Keratinocyte (primary cell): ENCODE measurements around the gene IL1RAPL2.

Experiments used
- EZH2 ChIP-seq: IDR thresholded peaks from one replicate; pipeline ENCODE4 v1.6.1; 2012; ENCODE audit warnings: inconsistent platforms, mild to moderate bottlenecking, low read length, moderate library complexity
- TF ChIP-seq, protein P1 (sequence below), 3 experiments: IDR thresholded peaks in 1 of 3; conservative IDR thresholded peaks in 1 of 3; optimal IDR thresholded peaks in 1 of 3; 2 replicates in 2 of 3; 3 replicates in 1 of 3; pipeline versions ENCODE3 to v1.5.1; 2011; ENCODE audit warnings: low read length in 3 of 3, mild to moderate bottlenecking in 3 of 3, moderate library complexity in 2 of 3, control low read depth in 1 of 3, inconsistent platforms in 1 of 3; ENCODE audit not compliant: insufficient read depth in 2 of 3; ENCODE audit errors: extremely low read depth in 1 of 3

- TF ChIP-seq, protein P1, sequence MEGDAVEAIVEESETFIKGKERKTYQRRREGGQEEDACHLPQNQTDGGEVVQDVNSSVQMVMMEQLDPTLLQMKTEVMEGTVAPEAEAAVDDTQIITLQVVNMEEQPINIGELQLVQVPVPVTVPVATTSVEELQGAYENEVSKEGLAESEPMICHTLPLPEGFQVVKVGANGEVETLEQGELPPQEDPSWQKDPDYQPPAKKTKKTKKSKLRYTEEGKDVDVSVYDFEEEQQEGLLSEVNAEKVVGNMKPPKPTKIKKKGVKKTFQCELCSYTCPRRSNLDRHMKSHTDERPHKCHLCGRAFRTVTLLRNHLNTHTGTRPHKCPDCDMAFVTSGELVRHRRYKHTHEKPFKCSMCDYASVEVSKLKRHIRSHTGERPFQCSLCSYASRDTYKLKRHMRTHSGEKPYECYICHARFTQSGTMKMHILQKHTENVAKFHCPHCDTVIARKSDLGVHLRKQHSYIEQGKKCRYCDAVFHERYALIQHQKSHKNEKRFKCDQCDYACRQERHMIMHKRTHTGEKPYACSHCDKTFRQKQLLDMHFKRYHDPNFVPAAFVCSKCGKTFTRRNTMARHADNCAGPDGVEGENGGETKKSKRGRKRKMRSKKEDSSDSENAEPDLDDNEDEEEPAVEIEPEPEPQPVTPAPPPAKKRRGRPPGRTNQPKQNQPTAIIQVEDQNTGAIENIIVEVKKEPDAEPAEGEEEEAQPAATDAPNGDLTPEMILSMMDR (optimal IDR thresholded peaks at IDR 0.05 in 1 of 3, IDR thresholded peaks at IDR 0.05 in 1 of 3, conservative IDR thresholded peaks at IDR 0.05 in 1 of 3; ENCODE audit: extremely low read depth in 1 of 3, insufficient read depth in 2 of 3, low read length in 3 of 3), result no peak
- TF ChIP-seq EZH2, result no peak
Observed at GRCh38 chrX:105463473-105463872, 897.5 kb downstream of the IL1RAPL2 start.
